ENCODE measurements around the gene COBL.

- TF ChIP-seq REST (IDR thresholded peaks at IDR 0.05; ENCODE audit: borderline replicate concordance) (no peak), REST (CRISPR knock-in tag; IDR thresholded peaks at IDR 0.05; ENCODE audit: low read depth) (no peak), STAT5A (IDR thresholded peaks at IDR 0.05; ENCODE audit: borderline replicate concordance, low read length) (no peak), ETV6 (IDR thresholded peaks at IDR 0.05; ENCODE audit: borderline replicate concordance in 1 of 2, low read depth in 2 of 2, low read length in 1 of 2) (no peak), ETV6 (CRISPR knock-in tag; IDR thresholded peaks at IDR 0.05; ENCODE audit: borderline replicate concordance) (no peak), FOXK1 (CRISPR knock-in tag; IDR thresholded peaks at IDR 0.05; ENCODE audit: borderline replicate concordance) (no peak), CTCF (IDR thresholded peaks at IDR 0.05 in 2 of 3, conservative IDR thresholded peaks at IDR 0.05 in 1 of 3; ENCODE audit: insufficient read depth in 2 of 3, low read depth in 1 of 3, low read length in 3 of 3) (no peak), ZNF512 (tag; IDR thresholded peaks at IDR 0.05) (no peak), HDAC2 (IDR thresholded peaks at IDR 0.05) (no peak), CBX1 (IDR thresholded peaks at IDR 0.05; ENCODE audit: low read depth) (no peak)
Measured at GRCh38 chr7:51077987-51078370, 238.6 kb downstream of the COBL start.
